Gastroesophageal sphincter (tissue), 3 donors: ENCODE measurements around the gene LRP11.

Experiments used
- EP300 ChIP-seq: sonication (generic); formaldehyde crosslinking; IDR thresholded peaks from one replicate; pipeline ENCODE4 v1.6.1; 2017; ENCODE audit warnings: antibody characterized with exemption, mild to moderate bottlenecking
- POLR2A ChIP-seq, 2 donors: fragments of 450-650 bp; IDR thresholded peaks; one replicate each; pipeline ENCODE4 v1.6.1; 2017; ENCODE audit warnings: antibody characterized with exemption in 2 of 2, mild to moderate bottlenecking in 2 of 2, moderate library complexity in 1 of 2
- TF ChIP-seq, protein P1 (sequence below), 4 experiments: fragments of 200-600 bp in 2 of 4; fragments of 450-650 bp in 2 of 4; sonication (generic) in 1 of 4; IDR thresholded peaks; one replicate each; pipeline ENCODE4 v1.5.1; 2017 to 2019; ENCODE audit warnings: antibody characterized with exemption in 4 of 4, mild to moderate bottlenecking in 2 of 4, moderate library complexity in 2 of 4

GRCh38 chr6:149909701-149910470 is 45.7 kb upstream of the LRP11 start:
- TF ChIP-seq POLR2A (IDR thresholded peaks at IDR 0.05) (no peak), EP300 (no peak)
- TF ChIP-seq, protein P1, sequence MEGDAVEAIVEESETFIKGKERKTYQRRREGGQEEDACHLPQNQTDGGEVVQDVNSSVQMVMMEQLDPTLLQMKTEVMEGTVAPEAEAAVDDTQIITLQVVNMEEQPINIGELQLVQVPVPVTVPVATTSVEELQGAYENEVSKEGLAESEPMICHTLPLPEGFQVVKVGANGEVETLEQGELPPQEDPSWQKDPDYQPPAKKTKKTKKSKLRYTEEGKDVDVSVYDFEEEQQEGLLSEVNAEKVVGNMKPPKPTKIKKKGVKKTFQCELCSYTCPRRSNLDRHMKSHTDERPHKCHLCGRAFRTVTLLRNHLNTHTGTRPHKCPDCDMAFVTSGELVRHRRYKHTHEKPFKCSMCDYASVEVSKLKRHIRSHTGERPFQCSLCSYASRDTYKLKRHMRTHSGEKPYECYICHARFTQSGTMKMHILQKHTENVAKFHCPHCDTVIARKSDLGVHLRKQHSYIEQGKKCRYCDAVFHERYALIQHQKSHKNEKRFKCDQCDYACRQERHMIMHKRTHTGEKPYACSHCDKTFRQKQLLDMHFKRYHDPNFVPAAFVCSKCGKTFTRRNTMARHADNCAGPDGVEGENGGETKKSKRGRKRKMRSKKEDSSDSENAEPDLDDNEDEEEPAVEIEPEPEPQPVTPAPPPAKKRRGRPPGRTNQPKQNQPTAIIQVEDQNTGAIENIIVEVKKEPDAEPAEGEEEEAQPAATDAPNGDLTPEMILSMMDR (IDR thresholded peaks at IDR 0.05) = no peak
